NCI-H1092 treated with DMSO at 0.1 percent for 48 hours (cell line): ENCODE measurements around the gene CTXN1.
"Not testable (repeated sequence)": the region's sequence is repeated elsewhere in the genome, so short reads cannot be mapped to it uniquely, and the experiment has no call there.

ENCODE experiments used
- DNase-seq: peaks from one replicate; lab custom pipeline; 2025; lab: John Stamatoyannopoulos, UW

Gene CTXN1

GRCh38 chr19:7900401-7900870 is 25.5 kb downstream of the CTXN1 start:
- DNase-seq: no peak

GRCh38 chr19:7899751-7900378 is 26.1 kb downstream of the CTXN1 start:
- DNase-seq: no peak

DNA sequence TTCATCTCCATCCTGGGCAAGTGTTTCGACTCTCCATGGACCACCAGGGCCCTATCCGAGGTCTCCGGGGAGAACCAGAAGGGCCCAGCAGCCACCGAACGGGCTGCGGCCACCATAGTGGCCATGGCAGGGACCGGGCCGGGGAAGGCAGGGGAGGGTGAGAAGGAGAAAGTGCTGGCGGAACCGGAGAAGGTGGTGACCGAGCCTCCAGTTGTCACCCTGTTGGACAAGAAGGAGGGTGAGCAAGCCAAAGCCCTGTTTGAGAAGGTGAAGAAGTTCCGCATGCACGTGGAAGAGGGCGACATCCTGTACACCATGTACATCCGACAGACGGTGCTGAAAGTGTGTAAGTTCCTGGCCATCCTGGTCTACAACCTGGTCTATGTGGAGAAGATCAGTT is 27.0 kb downstream of the CTXN1 start:
- no peak for DNase-seq

DNA sequence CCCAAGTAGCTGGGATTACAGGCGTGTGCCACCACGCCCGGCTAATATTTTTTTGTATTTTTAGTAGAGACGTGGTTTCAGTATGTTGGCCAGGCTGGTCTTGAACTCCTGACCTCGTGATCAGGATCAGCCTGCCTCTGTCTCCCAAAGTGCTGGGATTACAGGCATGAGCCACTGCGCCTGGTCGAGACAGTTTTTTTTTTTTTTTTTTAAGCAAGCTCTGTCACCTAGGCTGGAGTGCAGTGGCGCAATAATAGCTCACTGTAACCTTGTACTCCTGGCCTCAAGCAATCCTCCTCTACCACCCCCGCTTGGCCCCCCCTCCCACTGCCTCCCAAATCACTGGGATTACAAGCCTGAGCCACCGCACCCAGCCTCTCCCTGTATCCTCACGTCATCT is 28.6 kb downstream of the CTXN1 start:
- no peak for DNase-seq

GRCh38 chr19:7895565-7895964 is 30.4 kb downstream of the CTXN1 start:
- DNase-seq: no peak

DNA sequence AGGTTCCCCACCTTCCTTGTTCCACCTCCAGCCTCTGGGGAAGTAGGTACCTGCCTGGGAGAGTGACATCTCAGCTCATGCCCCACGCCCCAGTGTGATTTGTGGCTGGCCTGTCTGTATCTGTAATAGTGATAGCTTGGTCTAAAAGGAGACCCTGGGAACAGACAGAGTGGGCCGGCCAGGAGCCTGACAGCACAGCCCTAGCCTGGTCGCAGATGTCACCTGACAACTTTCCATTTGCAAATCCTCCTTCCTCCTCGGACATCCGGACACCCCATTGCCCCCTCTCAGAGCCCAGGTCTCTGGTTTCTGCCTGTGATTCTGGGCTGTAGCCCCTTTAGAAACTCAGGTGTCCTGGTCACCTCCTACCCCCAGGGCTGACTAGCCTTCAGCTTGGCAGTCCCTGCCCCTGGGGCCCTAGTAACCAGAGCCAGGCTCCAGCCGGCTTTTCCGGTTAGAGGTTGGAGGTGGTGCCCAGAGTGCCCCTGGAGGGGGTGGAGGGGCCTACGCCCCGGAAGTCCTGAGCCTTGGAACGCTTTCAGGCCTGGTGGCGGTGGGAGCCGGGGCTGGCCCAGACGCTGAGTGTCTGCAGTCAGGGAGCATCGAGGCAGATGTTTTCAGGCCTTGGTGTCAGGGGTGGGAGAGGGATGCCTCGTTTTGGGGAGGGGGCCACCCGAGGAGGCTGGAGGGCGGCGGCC is 31.2 kb downstream of the CTXN1 start:
- no peak for DNase-seq

DNA sequence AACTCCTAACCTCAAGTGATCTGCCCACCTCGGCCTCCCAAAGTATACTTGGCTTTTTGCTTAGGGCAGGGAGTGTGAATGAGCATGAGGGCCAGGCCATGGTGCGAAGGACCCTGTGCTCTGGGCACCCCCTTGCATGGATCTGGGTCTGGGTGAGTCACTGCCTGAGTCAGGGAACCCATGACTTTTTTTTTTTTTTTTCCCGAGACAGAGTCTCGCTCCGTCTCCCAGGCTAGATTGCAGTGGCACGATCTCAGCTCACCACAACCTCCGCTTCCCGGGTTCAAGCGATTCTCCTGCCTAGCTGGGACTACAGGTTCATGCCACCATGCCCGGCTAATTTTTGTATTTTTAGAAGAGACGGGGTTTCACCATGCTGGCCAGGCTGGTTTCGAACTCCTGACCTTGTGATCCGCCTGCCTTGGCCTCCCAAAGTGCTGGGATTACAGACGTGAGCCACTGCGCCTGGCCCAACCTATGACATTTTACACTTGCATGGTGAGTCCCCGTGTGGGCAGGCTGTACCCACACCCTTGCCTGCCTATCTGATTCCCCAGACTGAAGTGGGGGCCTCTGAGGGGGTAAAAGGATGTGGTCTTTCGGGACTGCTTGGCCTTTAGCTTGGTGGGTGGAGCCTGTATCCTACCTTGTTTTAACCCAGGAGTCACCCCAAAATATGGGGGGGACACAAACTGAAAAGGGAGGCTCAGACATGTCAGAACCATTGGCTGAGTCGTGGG is 32.4 kb downstream of the CTXN1 start:
- DNase-seq: not testable (repeated sequence)

GRCh38 chr19:7888826-7889217 is 37.1 kb downstream of the CTXN1 start:
- DNase-seq: no peak

DNA sequence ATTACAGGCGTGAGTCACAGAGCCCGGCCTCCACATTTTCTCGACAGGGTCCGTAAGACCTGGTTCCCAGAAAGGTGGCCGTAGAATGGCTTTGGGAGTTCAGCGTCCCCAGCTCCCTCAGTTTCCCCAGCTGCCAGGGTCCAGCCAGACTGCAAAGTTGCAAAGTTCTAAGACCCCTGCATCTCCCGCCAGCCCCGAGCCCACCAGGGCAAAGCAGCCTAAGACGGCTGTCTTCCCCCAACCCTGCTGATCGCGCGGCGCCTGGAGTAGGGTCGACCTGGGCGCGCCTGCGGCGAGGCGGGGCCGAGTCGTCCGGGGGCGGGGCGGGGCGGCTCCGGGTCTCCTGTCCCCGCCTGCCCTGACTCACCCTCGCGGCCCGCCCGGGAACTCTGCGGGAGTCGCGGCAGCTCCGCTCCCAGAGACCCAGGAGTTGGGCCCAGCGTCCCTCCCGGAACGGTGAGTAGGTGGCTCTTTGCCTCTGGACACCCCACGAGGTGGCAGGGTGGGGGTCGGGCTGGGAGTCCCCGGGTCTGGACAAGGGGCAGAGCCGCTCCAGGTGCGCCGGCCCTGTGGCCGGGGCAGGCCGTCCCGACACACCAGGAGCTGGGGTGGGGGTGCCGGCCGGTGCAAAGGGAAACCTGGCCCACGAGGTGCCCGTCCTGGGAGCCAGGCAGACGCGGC is 37.6 kb downstream of the CTXN1 start, which contains the start of gene LRRC8E:
Gene LRRC8E (plus strand): TSS at position 366 of the 681 bp plus-strand sequence. CDS start 7,094 bp downstream, outside the sequence.
- DNase-seq: no peak

- DNase-seq: no peak
Measured at GRCh38 chr19:7887408-7888144, 38.4 kb downstream of the CTXN1 start.

- DNase-seq: no peak
Measured at GRCh38 chr19:7885818-7886217, 40.1 kb downstream of the CTXN1 start.

- DNase-seq: no peak
Measured at GRCh38 chr19:7883796-7884570, 42.0 kb downstream of the CTXN1 start.

- DNase-seq: no peak
Measured at GRCh38 chr19:7883105-7883504, 42.8 kb downstream of the CTXN1 start.

- DNase-seq: no peak
Measured at GRCh38 chr19:7881910-7882309, 44.0 kb downstream of the CTXN1 start.

- DNase-seq: no peak
Measured at GRCh38 chr19:7879836-7880235, 46.1 kb downstream of the CTXN1 start.

DNA sequence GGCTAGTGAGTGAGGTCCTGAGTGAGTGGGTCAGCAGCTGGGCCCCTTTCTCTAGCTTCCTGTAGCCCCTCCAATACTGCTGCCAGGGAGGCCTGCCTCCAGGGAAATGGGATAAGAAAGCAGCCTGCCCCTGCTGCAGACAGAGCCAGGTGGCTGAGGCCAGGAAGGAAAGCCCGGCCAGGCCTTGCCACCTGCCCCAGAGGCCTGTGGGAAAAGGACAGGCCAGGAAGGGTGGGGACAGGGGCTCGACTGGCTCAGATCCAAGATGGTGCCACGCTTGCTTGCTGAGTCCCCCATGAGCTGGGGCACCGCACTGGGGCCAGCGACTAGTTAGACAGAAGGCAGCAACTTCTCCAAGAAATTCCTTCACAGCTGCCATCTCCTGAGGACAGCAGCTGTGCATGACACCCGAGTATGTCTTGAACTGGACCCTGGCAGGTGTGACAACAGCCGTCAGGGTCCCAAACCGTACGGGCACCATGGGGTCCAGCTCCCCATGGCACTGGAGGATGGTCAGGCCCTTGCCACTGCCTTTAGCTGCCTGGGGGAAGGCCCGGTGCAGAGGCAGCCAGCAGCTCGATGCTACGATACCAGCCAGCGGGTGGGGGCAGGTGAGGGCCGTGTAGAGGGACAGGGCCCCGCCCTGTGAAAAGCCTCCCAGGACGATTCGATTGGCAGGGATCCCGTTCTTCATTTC is 46.7 kb downstream of the CTXN1 start:
- DNase-seq: no peak

- DNase-seq: no peak
Measured at GRCh38 chr19:7877249-7877836, 48.6 kb downstream of the CTXN1 start.

DNA sequence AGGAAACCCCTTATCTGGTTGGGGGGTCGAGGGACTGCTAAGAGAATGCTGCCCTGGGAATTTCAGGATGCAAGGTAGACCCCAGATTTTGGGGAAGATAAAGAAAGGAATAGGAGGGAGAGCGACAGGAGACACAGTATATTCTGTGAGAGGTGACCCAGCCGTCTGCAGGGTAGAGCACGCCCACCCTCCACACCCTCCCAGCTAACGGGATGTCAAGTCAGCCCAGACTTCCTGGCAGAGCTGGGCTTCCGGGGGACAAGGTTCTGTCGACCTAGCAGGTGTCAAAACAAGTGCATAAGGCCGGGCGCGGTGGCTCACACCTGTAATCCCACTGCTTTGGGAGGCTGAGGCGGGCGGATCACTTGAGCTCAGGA is 51.0 kb downstream of the CTXN1 start:
- DNase-seq: no peak
